Subcutaneous adipose tissue (tissue), 4 donors: ENCODE data around the gene ODAM. TPM values are rescaled to one million over a fixed set of nuclear protein-coding genes. Genes with fewer than 3 reads are reported as not detected.

Source experiments
- CTCF ChIP-seq: fragments of 450-650 bp; IDR thresholded peaks from one replicate; pipeline ENCODE4 v1.5.1; 2016; ENCODE audit warnings: low read depth, mild to moderate bottlenecking, control low read depth, antibody characterized with exemption, moderate library complexity
- total RNA-seq, 4 donors: library from RNA; depleted of rRNA; stranded (reverse); fragments of >200 nt; gene quantifications; one replicate each; pipeline ENCODE4 v1.1.0, GENCODE V29; 2016

The ODAM gene
- total RNA-seq, 4 donors from 2014 or later, result not detected

- no peak for TF ChIP-seq CTCF
Observed at GRCh38 chr4:70179811-70180210, 15.7 kb upstream of the ODAM start.

GRCh38 chr4:70181864-70182263 is 13.7 kb upstream of the ODAM start:
- no peak for TF ChIP-seq CTCF

- no peak for TF ChIP-seq CTCF
Observed at GRCh38 chr4:70182517-70183167, 12.9 kb upstream of the ODAM start.

DNA sequence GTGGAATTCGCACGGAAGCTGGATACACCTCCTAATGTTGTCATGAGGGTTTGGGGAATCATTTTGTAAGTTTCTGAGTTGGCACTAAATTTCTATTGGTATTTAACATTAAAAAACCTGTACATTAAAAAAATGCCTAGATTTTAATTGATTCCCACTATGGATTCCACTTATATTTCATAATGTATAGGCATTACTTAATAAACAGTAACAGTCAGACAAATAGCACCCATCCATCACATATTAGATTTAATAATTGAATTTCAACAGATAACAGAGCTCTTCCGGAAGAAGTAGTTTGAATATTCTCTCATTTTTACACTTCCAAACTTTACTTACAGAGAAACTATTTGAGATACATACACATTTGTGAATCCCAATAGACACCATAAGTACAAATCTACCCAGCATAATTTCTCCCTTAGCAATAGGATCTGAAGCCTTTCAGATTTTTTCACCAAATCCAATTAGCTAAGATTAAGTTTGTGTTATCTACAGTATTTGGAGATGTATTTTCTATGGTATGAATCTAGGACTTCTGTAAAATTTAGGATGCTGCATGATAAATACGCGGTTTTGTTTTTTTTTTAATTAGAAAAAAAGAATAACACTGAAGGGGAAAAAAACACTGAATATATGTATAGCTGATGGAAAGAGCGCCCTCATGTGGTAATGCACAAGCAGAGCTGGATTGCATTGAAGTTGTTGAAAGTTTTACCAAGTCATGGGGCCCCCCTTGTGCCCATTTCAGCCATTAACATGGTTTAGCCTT is 12.2 kb upstream of the ODAM start:
- no peak for TF ChIP-seq CTCF

DNA sequence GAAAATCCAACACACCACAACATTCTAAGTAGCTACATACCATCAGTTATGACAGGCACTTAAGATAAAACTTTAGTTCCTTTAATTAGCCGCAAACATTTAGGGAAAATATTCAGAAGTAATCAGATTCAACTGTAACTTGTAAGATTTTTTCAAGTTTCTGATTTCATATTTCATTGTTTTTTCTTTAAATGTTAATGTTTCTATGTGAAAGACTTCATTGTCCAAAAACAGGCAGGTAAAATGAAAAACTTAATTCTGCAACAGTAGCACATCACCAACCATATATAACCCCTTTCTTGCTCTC is 11.6 kb upstream of the ODAM start:
- TF ChIP-seq CTCF, result no peak

DNA sequence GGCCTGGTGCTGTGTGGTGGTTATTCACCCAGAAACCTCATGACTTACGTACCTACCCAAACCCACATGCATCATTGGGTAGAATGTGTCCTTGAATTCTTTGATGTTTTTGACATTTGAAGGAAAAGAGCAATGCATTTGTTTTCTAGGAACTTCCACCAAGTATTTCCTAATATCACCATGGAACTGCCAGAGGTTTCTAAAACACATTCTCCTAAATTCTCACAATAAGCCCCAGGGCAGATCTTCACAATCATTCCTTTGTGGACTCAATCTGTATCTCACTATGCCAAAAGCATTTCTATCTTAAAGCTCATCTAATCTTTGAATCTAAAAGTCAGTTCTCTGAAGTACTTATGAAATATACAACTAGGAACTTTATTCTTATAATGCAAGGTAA is 8.3 kb upstream of the ODAM start:
- TF ChIP-seq CTCF, result no peak

- TF ChIP-seq CTCF, result no peak
Observed at GRCh38 chr4:70190579-70190978, 4.9 kb upstream of the ODAM start.
